HepG2 (cell line): ENCODE data around the gene GALNT17. TPM values are rescaled to one million over a fixed set of nuclear protein-coding genes. Genes with fewer than 3 reads are reported as not detected.

Experiments used
- ATAC-seq: fragments of 200-7000 bp; cut with Tn5 transposase; 3 replicates; pipeline ENCODE4 v1.9.1; 2020; ENCODE audit warnings: mild to moderate bottlenecking, moderate library complexity
- BruUV-seq: library from RNA; stranded (reverse); fragments of 400-500 nt; replicated peaks from 2 replicates; lab custom pipeline; 2021; lab: Mats Ljungman, UMichigan
- CTCF ChIA-PET: fragments of 300-600 bp; formaldehyde crosslinking; extraction: SDS; loops from one replicate; lab custom pipeline; 2021; ENCODE audit warnings: low total read pairs, inconsistent platforms, low intra/inter-chr PET ratio; lab: Yijun Ruan, JAX
- POLR2A ChIA-PET: fragments of 350-600 bp; sonication (Branson Sonifier 250); formaldehyde crosslinking; loops from one replicate; lab custom pipeline; 2020; ENCODE audit warnings: antibody characterized with exemption, inconsistent platforms; lab: Yijun Ruan, JAX
- DNase-seq: peaks from one replicate; pipeline ENCODE4 v3.0.0-alpha.2; 2015; ENCODE audit warnings: low spot score
- FAIRE-seq: peaks from 3 replicates; lab custom pipeline; 2011; peaks lifted over from hg19 to GRCh38; lab: Jason Lieb, UNC
- H2AFZ ChIP-seq: one replicate; pipeline ENCODE4 v1.6.1; 2011; ENCODE audit warnings: low read length, inconsistent platforms
- H3K27ac ChIP-seq: fragments of 300-600 bp; 3 replicates; pipeline ENCODE4 v1.8.0; 2011; ENCODE audit warnings: mixed run types, mild to moderate bottlenecking, mixed read lengths, low read length, inconsistent platforms; ENCODE audit not compliant: insufficient read depth; ENCODE audit errors: extremely low read length
- H3K27me3 ChIP-seq, 2 experiments: fragments of 200-600 bp in 1 of 2; 2 replicates in 1 of 2; 3 replicates in 1 of 2; pipeline versions ENCODE4 v1.6.0 to v1.8.0; 2011; ENCODE audit warnings: low read length in 2 of 2, mild to moderate bottlenecking in 2 of 2, moderate library complexity in 2 of 2, inconsistent platforms in 1 of 2; ENCODE audit not compliant: insufficient read depth in 2 of 2, control insufficient read depth in 1 of 2
- H3K36me3 ChIP-seq, 2 experiments: fragments of 200-600 bp in 1 of 2; replicated peaks in 1 of 2; 2 replicates in 1 of 2; 3 replicates in 1 of 2; pipeline versions ENCODE4 v1.5.1 to v1.8.0; 2011; ENCODE audit warnings: low read length in 2 of 2, inconsistent platforms in 1 of 2; ENCODE audit not compliant: insufficient read depth in 2 of 2, control insufficient read depth in 1 of 2
- H3K4me1 ChIP-seq: 2 replicates; pipeline ENCODE4 v1.5.1; 2012; ENCODE audit warnings: low read length, inconsistent platforms; ENCODE audit not compliant: insufficient read depth
- H3K4me2 ChIP-seq: 2 replicates; pipeline ENCODE4 v1.6.0; 2011; ENCODE audit warnings: low read depth, low read length, inconsistent platforms
- H3K4me3 ChIP-seq, 3 experiments: fragments of 200-600 bp in 1 of 3; sonication (generic), shearing (Covaris generic) in 1 of 3; replicated peaks in 1 of 3; 2 replicates each; pipeline ENCODE4 v1.5.1; 2011 to 2016; ENCODE audit warnings: low read length in 3 of 3, inconsistent platforms in 2 of 3, low read depth in 2 of 3, mild to moderate bottlenecking in 2 of 3, control low read depth in 1 of 3, mixed read lengths in 1 of 3; ENCODE audit not compliant: insufficient read depth in 1 of 3
- H3K79me2 ChIP-seq: one replicate; pipeline ENCODE4 v1.6.1; 2011; ENCODE audit warnings: low read length, inconsistent platforms; ENCODE audit not compliant: insufficient read depth
- H3K9ac ChIP-seq: 2 replicates; pipeline ENCODE4 v1.6.0; 2011; ENCODE audit warnings: mild to moderate bottlenecking, low read depth, low read length, inconsistent platforms; ENCODE audit not compliant: insufficient read depth
- H3K9me3 ChIP-seq: 2 replicates; pipeline ENCODE4 v1.5.1; 2012; ENCODE audit warnings: mild to moderate bottlenecking, low read length
- H4K20me1 ChIP-seq: 2 replicates; pipeline ENCODE4 v1.6.0; 2011; ENCODE audit warnings: inconsistent platforms, mild to moderate bottlenecking, low read length, moderate library complexity; ENCODE audit not compliant: insufficient read depth
- CBX2 ChIP-seq, 2 experiments: fragments of 200-600 bp in 1 of 2; sonication (generic); formaldehyde crosslinking in 1 of 2; IDR thresholded peaks; 2 replicates each; pipeline versions ENCODE4 v1.7.0 to v1.8.1; 2018 to 2022; ENCODE audit warnings: low read depth in 2 of 2, low read length in 1 of 2, mild to moderate bottlenecking in 1 of 2, missing genetic modification reagents in 1 of 2
- DNMT3B ChIP-seq: conservative IDR thresholded peaks from 2 replicates; pipeline ENCODE4 v1.6.1; 2016; ENCODE audit warnings: missing biosample characterization, control low read depth
- EP300 ChIP-seq, 3 experiments: sonication (generic) in 1 of 3; formaldehyde crosslinking in 1 of 3; IDR thresholded peaks; 2 replicates each; pipeline versions ENCODE4 v1.5.1 to v1.6.1; 2011 to 2020; ENCODE audit warnings: low read depth in 2 of 3, low read length in 2 of 3, borderline replicate concordance in 1 of 3, improper control_type of control experiment in 1 of 3, mild to moderate bottlenecking in 1 of 3, missing genetic modification reagents in 1 of 3, moderate library complexity in 1 of 3
- FOXO1 ChIP-seq: sonication (generic); formaldehyde crosslinking; IDR thresholded peaks from 2 replicates; pipeline ENCODE4 v1.4.0; 2020; ENCODE audit warnings: missing genetic modification reagents
- HDAC2 ChIP-seq: sonication (generic); formaldehyde crosslinking; IDR thresholded peaks from 2 replicates; pipeline ENCODE4 v1.4.0; 2020; ENCODE audit warnings: missing genetic modification reagents
- KLF13 ChIP-seq: sonication (generic); formaldehyde crosslinking; IDR thresholded peaks from 2 replicates; pipeline ENCODE4 v1.4.0; 2020; ENCODE audit warnings: mild to moderate bottlenecking, missing genetic modification reagents
- MBD4 ChIP-seq: IDR thresholded peaks from 2 replicates; pipeline ENCODE4 v1.6.1; 2012; ENCODE audit warnings: low read length, inconsistent platforms, borderline replicate concordance
- NFKBIZ ChIP-seq: IDR thresholded peaks from 2 replicates; pipeline ENCODE4 v1.6.1; 2018; ENCODE audit warnings: missing genetic modification reagents, missing compliant biosample characterization
- ZFP82 ChIP-seq: sonication (generic); formaldehyde crosslinking; IDR thresholded peaks from 2 replicates; pipeline ENCODE4 v1.5.1; 2020; ENCODE audit warnings: mild to moderate bottlenecking, missing genetic modification reagents, borderline replicate concordance
- ZNF20 ChIP-seq: sonication (generic); formaldehyde crosslinking; IDR thresholded peaks from 2 replicates; pipeline ENCODE4 v1.4.0; 2020; ENCODE audit warnings: mild to moderate bottlenecking, moderate library complexity, missing genetic modification reagents
- ZNF33A ChIP-seq: sonication (generic); formaldehyde crosslinking; IDR thresholded peaks from 2 replicates; pipeline ENCODE4 v1.5.1; 2020; ENCODE audit warnings: missing genetic modification reagents, mild to moderate bottlenecking, moderate library complexity, borderline replicate concordance
- ZNF496 ChIP-seq: sonication (generic); formaldehyde crosslinking; IDR thresholded peaks from 2 replicates; pipeline ENCODE4 v1.8.1; 2023; ENCODE audit warnings: mild to moderate bottlenecking, moderate library complexity, missing genetic modification reagents; ENCODE audit not compliant: insufficient replicate concordance
- ZNF547 ChIP-seq: sonication (generic); formaldehyde crosslinking; IDR thresholded peaks from 2 replicates; pipeline ENCODE4 v1.5.1; 2020; ENCODE audit warnings: mild to moderate bottlenecking, missing genetic modification reagents
- ZNF746 ChIP-seq: sonication (generic); formaldehyde crosslinking; IDR thresholded peaks from 2 replicates; pipeline ENCODE4 v1.8.0; 2022; ENCODE audit warnings: mild to moderate bottlenecking, missing genetic modification reagents
- WGBS: methylation state at CpG from one replicate; pipeline ENCODE4 v1.1.6; 2017; ENCODE audit warnings: low lambda C conversion rate; 5-methylcytosine and 5-hydroxymethylcytosine counted together
- in situ Hi-C: cut with HindIII; loops from 2 replicates; pipeline ENCODE4 v1.10.0; 2017; ENCODE audit warnings: low pct_unique_long_range_greater_than_20kb; ENCODE audit not compliant: extremely low pct_ligation_motif_present
- intact Hi-C: fragments of 100-400 bp; cut with micrococcal nuclease; formaldehyde crosslinking; loops from one replicate; pipeline ENCODE4 v1.10.0; 2022; ENCODE audit not compliant: unreplicated experiment
- polyA plus RNA-seq, 8 experiments: library from polyadenylated mRNA; depleted of rRNA in 3 of 8; stranded (reverse) in 7 of 8; unstranded in 1 of 8; fragments of >200 nt; fragmentation: Illumina TruSeq in 4 of 8; extraction: Trizol in 4 of 8; gene quantifications; 2 replicates each; pipeline versions ENCODE4 v1.2.1 to v1.2.3, GENCODE V29; 2011 to 2016; ENCODE audit warnings: low read depth in 4 of 8, missing spikeins in 1 of 8, mixed read lengths in 1 of 8; ENCODE audit not compliant: insufficient read depth in 1 of 8
- total RNA-seq, 5 experiments: library from RNA; depleted of rRNA; stranded (reverse); fragments of >200 nt; fragmentation: Illumina TruSeq; extraction: Trizol; gene quantifications; 2 replicates each; pipeline ENCODE4 v1.2.3, GENCODE V29; 2016; ENCODE audit warnings: low read depth in 1 of 5
- TF ChIP-seq, protein P1 (sequence below): sonication (generic); formaldehyde crosslinking; IDR thresholded peaks from 2 replicates; pipeline ENCODE4 v1.5.1; 2020; ENCODE audit warnings: mild to moderate bottlenecking, missing genetic modification reagents, moderate library complexity
- TF ChIP-seq, protein P2 (sequence below): sonication (generic); formaldehyde crosslinking; IDR thresholded peaks from 2 replicates; pipeline ENCODE4 v1.9.0; 2022; ENCODE audit warnings: low read depth, missing genetic modification reagents
- TF ChIP-seq, protein P3 (sequence below): sonication (generic); formaldehyde crosslinking; IDR thresholded peaks from 2 replicates; pipeline ENCODE4 v1.8.0; 2022; ENCODE audit warnings: missing genetic modification reagents, mild to moderate bottlenecking, moderate library complexity, borderline replicate concordance

Gene GALNT17
- total and polyA plus RNA-seq, 2 of the 13 experiments (the other 11 are each of a cell fraction or from before 2014, with no cell fraction given) = not detected

DNA sequence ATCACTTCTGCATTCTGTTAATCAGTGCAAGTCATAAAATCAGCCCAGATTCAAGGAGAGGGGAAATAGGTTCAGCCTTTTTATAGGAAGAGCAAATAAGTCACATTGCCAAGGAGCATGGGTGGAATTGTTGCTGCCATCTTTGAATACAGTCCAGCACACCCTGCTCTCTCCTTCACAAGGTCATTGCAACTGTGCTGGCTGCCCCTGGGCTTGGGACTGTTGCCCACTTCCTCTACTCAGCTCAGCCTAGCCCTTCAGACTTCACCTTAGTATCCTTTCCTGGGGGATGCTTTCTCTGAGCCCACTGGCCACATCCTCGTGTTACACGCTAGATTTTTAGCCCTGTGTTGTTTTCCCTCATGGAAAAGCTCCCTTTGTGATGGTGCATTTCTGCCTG lies 527.7 kb downstream of the GALNT17 start:
- peaks cover 11% of the 10 kb centered on the region; the same call in 1 of the 2 replicates for H3K9me3 ChIP-seq
- H3K4me2 ChIP-seq = no peak overlapping the region
- ATAC-seq (no peak), FAIRE-seq (no peak), DNase-seq (no peak)
- intact Hi-C loops (no loop called here), in situ Hi-C loops (no loop called here)
- ChIA-PET POLR2A (no interaction called here), CTCF (no interaction called here)
- no peaks in the 10 kb centered on the region for H4K20me1 ChIP-seq
- H3K27ac ChIP-seq = no peak overlapping the region
- H3K79me2 ChIP-seq = no peaks in the 10 kb centered on the region
- no peak overlapping the region for H2AFZ ChIP-seq
- no peak overlapping the region for H3K4me3 ChIP-seq
- H3K9ac ChIP-seq = no peak overlapping the region
- no TSS peak for BruUV-seq
- no peaks in the 10 kb centered on the region for H3K36me3 ChIP-seq
- no peaks in the 10 kb centered on the region for H3K27me3 ChIP-seq
- no peaks in the 10 kb centered on the region for H3K4me1 ChIP-seq
- WGBS = 0% methylated on average over 2 of the region's 2 CpGs
- TF ChIP-seq FOXO1 (no peak), MBD4 (no peak), EP300 (IDR thresholded peaks at IDR 0.05; ENCODE audit: low read depth in 2 of 2, low read length in 2 of 2) (no peak), EP300 (CRISPR knock-in tag; IDR thresholded peaks at IDR 0.05; ENCODE audit: borderline replicate concordance) (no peak), ZNF496 (CRISPR knock-in tag) (no peak), ZNF20 (CRISPR knock-in tag) (no peak), HDAC2 (CRISPR knock-in tag) (no peak), ZNF547 (CRISPR knock-in tag) (no peak), KLF13 (CRISPR knock-in tag) (no peak), ZFP82 (CRISPR knock-in tag) (no peak), ZNF746 (CRISPR knock-in tag) (no peak), NFKBIZ (no peak), CBX2 (IDR thresholded peaks at IDR 0.05; ENCODE audit: low read depth, low read length) (no peak), CBX2 (CRISPR knock-in tag; IDR thresholded peaks at IDR 0.05; ENCODE audit: low read depth) (no peak), DNMT3B (no peak), ZNF33A (no peak)
- TF ChIP-seq, protein P1, sequence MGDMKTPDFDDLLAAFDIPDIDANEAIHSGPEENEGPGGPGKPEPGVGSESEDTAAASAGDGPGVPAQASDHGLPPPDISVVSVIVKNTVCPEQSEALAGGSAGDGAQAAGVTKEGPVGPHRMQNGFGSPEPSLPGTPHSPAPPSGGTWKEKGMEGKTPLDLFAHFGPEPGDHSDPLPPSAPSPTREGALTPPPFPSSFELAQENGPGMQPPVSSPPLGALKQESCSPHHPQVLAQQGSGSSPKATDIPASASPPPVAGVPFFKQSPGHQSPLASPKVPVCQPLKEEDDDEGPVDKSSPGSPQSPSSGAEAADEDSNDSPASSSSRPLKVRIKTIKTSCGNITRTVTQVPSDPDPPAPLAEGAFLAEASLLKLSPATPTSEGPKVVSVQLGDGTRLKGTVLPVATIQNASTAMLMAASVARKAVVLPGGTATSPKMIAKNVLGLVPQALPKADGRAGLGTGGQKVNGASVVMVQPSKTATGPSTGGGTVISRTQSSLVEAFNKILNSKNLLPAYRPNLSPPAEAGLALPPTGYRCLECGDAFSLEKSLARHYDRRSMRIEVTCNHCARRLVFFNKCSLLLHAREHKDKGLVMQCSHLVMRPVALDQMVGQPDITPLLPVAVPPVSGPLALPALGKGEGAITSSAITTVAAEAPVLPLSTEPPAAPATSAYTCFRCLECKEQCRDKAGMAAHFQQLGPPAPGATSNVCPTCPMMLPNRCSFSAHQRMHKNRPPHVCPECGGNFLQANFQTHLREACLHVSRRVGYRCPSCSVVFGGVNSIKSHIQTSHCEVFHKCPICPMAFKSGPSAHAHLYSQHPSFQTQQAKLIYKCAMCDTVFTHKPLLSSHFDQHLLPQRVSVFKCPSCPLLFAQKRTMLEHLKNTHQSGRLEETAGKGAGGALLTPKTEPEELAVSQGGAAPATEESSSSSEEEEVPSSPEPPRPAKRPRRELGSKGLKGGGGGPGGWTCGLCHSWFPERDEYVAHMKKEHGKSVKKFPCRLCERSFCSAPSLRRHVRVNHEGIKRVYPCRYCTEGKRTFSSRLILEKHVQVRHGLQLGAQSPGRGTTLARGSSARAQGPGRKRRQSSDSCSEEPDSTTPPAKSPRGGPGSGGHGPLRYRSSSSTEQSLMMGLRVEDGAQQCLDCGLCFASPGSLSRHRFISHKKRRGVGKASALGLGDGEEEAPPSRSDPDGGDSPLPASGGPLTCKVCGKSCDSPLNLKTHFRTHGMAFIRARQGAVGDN = no peak
- TF ChIP-seq, protein P2, sequence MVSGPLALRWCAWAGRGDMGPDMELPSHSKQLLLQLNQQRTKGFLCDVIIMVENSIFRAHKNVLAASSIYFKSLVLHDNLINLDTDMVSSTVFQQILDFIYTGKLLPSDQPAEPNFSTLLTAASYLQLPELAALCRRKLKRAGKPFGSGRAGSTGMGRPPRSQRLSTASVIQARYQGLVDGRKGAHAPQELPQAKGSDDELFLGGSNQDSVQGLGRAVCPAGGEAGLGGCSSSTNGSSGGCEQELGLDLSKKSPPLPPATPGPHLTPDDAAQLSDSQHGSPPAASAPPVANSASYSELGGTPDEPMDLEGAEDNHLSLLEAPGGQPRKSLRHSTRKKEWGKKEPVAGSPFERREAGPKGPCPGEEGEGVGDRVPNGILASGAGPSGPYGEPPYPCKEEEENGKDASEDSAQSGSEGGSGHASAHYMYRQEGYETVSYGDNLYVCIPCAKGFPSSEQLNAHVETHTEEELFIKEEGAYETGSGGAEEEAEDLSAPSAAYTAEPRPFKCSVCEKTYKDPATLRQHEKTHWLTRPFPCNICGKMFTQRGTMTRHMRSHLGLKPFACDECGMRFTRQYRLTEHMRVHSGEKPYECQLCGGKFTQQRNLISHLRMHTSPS (CRISPR knock-in tag) = no peak
- TF ChIP-seq, protein P3, sequence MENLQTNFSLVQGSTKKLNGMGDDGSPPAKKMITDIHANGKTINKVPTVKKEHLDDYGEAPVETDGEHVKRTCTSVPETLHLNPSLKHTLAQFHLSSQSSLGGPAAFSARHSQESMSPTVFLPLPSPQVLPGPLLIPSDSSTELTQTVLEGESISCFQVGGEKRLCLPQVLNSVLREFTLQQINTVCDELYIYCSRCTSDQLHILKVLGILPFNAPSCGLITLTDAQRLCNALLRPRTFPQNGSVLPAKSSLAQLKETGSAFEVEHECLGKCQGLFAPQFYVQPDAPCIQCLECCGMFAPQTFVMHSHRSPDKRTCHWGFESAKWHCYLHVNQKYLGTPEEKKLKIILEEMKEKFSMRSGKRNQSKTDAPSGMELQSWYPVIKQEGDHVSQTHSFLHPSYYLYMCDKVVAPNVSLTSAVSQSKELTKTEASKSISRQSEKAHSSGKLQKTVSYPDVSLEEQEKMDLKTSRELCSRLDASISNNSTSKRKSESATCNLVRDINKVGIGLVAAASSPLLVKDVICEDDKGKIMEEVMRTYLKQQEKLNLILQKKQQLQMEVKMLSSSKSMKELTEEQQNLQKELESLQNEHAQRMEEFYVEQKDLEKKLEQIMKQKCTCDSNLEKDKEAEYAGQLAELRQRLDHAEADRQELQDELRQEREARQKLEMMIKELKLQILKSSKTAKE = no peak
